Gastrocnemius medialis (tissue), 4 donors: ENCODE measurements around the gene RELT.

ENCODE experiments used
- POLR2A ChIP-seq, 2 donors: fragments of 450-650 bp; IDR thresholded peaks; one replicate each; pipeline ENCODE4 v1.6.1; 2017; ENCODE audit warnings: antibody characterized with exemption in 2 of 2, mild to moderate bottlenecking in 2 of 2, moderate library complexity in 2 of 2
- TF ChIP-seq, protein P1 (sequence below), 5 experiments: fragments of 450-650 bp in 3 of 5; fragments of 200-600 bp in 2 of 5; sonication (generic) in 2 of 5; IDR thresholded peaks in 4 of 5; conservative IDR thresholded peaks in 1 of 5; 1 replicate in 4 of 5; 2 replicates in 1 of 5; pipeline ENCODE4 v1.5.1; 2016 to 2019; ENCODE audit warnings: antibody characterized with exemption in 5 of 5, mild to moderate bottlenecking in 3 of 5, moderate library complexity in 3 of 5

- TF ChIP-seq, protein P1, sequence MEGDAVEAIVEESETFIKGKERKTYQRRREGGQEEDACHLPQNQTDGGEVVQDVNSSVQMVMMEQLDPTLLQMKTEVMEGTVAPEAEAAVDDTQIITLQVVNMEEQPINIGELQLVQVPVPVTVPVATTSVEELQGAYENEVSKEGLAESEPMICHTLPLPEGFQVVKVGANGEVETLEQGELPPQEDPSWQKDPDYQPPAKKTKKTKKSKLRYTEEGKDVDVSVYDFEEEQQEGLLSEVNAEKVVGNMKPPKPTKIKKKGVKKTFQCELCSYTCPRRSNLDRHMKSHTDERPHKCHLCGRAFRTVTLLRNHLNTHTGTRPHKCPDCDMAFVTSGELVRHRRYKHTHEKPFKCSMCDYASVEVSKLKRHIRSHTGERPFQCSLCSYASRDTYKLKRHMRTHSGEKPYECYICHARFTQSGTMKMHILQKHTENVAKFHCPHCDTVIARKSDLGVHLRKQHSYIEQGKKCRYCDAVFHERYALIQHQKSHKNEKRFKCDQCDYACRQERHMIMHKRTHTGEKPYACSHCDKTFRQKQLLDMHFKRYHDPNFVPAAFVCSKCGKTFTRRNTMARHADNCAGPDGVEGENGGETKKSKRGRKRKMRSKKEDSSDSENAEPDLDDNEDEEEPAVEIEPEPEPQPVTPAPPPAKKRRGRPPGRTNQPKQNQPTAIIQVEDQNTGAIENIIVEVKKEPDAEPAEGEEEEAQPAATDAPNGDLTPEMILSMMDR (IDR thresholded peaks at IDR 0.05 in 4 of 5, conservative IDR thresholded peaks at IDR 0.05 in 1 of 5) = no peak
- no peak for TF ChIP-seq POLR2A (IDR thresholded peaks at IDR 0.05)
Measured at GRCh38 chr11:73422886-73423285, 46.7 kb downstream of the RELT start.
